K562 (cell line): Measurements from ENCODE around the gene FAM53C. TPM values are rescaled to one million over a fixed set of nuclear protein-coding genes. Genes with fewer than 3 reads are reported as not detected.

Source experiments
- ATAC-seq: fragments of 200-7000 bp; cut with Tn5 transposase; 3 replicates; pipeline ENCODE4 v1.9.1; 2020; ENCODE audit warnings: moderate library complexity
- BruUV-seq: library from RNA; stranded (reverse); fragments of 400-500 nt; replicated peaks from 2 replicates; lab custom pipeline; 2021; lab: Mats Ljungman, UMichigan
- CTCF ChIA-PET: fragments of 300-600 bp; formaldehyde crosslinking; extraction: SDS; loops from one replicate; lab custom pipeline; 2021; ENCODE audit warnings: low intra/inter-chr PET ratio; lab: Yijun Ruan, JAX
- POLR2A ChIA-PET: fragments of 300-600, 350-650 bp; sonication (Branson Sonifier 250); formaldehyde crosslinking; extraction: SDS; loops from one replicate; lab custom pipeline; 2021; ENCODE audit warnings: antibody characterized with exemption, inconsistent platforms; lab: Yijun Ruan, JAX
- DNase-seq, 4 experiments: peaks; one replicate each; pipeline versions ENCODE4 v3.0.0 to v3.0.0-alpha.2; 2011 to 2018; ENCODE audit warnings: low spot score in 3 of 4, mixed read lengths in 3 of 4; ENCODE audit errors: extremely low read depth in 1 of 4
- FAIRE-seq: peaks from 2 replicates; lab custom pipeline; 2011; peaks lifted over from hg19 to GRCh38; lab: Jason Lieb, UNC
- H2AFZ ChIP-seq: 2 replicates; pipeline ENCODE4 v1.6.0; 2011; ENCODE audit warnings: low read depth, low read length, control low read depth, inconsistent platforms
- H3K27ac ChIP-seq: fragments of 200-600 bp; 3 replicates; pipeline ENCODE4 v1.8.0; 2011; ENCODE audit warnings: low read depth, mild to moderate bottlenecking, control low read depth, inconsistent platforms, low read length, moderate library complexity, mixed read lengths; ENCODE audit errors: extremely low read depth
- H3K27me3 ChIP-seq, 2 experiments: fragments of 300-600 bp in 1 of 2; 2 replicates in 1 of 2; 3 replicates in 1 of 2; pipeline versions ENCODE4 v1.6.0 to v1.8.0; 2011; ENCODE audit warnings: inconsistent platforms in 2 of 2, low read length in 2 of 2, mild to moderate bottlenecking in 1 of 2, mixed read lengths in 1 of 2, moderate library complexity in 1 of 2; ENCODE audit not compliant: control insufficient read depth in 2 of 2, insufficient read depth in 2 of 2
- H3K36me3 ChIP-seq: fragments of 300-600 bp; 3 replicates; pipeline ENCODE4 v1.8.0; 2011; ENCODE audit warnings: mild to moderate bottlenecking, low read length, inconsistent platforms; ENCODE audit not compliant: control insufficient read depth, insufficient read depth
- H3K4me1 ChIP-seq, 2 experiments: fragments of 200-600 bp in 1 of 2; replicated peaks in 1 of 2; 2 replicates in 1 of 2; 3 replicates in 1 of 2; pipeline versions ENCODE4 v1.5.1 to v1.8.0; 2011; ENCODE audit warnings: inconsistent platforms in 2 of 2, low read length in 2 of 2, mild to moderate bottlenecking in 1 of 2, mixed read lengths in 1 of 2, moderate library complexity in 1 of 2; ENCODE audit not compliant: control insufficient read depth in 2 of 2, insufficient read depth in 2 of 2
- H3K4me2 ChIP-seq: 2 replicates; pipeline ENCODE4 v1.6.1; 2011; ENCODE audit warnings: low read length, control low read depth, inconsistent platforms, mixed read lengths; ENCODE audit not compliant: insufficient read depth
- H3K4me3 ChIP-seq: fragments of 200-600 bp; sonication (generic), shearing (Covaris generic); 2 replicates; pipeline ENCODE4 v1.5.1; 2016; ENCODE audit warnings: control low read depth, inconsistent platforms
- H3K79me2 ChIP-seq: fragments of 200-600 bp; 3 replicates; pipeline ENCODE4 v1.8.0; 2011; ENCODE audit warnings: low read length, inconsistent platforms; ENCODE audit not compliant: control insufficient read depth, insufficient read depth
- H3K9ac ChIP-seq, 2 experiments: 2 replicates each; pipeline versions ENCODE4 v1.6.0 to v1.6.1; 2011; ENCODE audit warnings: low read depth in 2 of 2, low read length in 2 of 2, control low read depth in 1 of 2, inconsistent platforms in 1 of 2, mild to moderate bottlenecking in 1 of 2, mixed read lengths in 1 of 2; ENCODE audit not compliant: insufficient read depth in 1 of 2
- H3K9me1 ChIP-seq: one replicate; pipeline ENCODE4 v1.6.0; 2011; ENCODE audit warnings: inconsistent platforms, mild to moderate bottlenecking, low read length, moderate library complexity; ENCODE audit not compliant: control insufficient read depth, insufficient read depth
- H3K9me3 ChIP-seq: replicated peaks from 2 replicates; pipeline ENCODE4 v1.5.1; 2011; ENCODE audit warnings: low read depth, low read length, inconsistent platforms; ENCODE audit not compliant: control insufficient read depth, insufficient read depth
- H4K20me1 ChIP-seq: replicated peaks from 2 replicates; pipeline ENCODE4 v1.6.1; 2011; ENCODE audit warnings: low read length, inconsistent platforms, mixed read lengths; ENCODE audit not compliant: control insufficient read depth, insufficient read depth
- BHLHE40 ChIP-seq: IDR thresholded peaks from 2 replicates; pipeline ENCODE4 v1.6.1; 2011; ENCODE audit warnings: low read length, improper control_type of control experiment
- ESRRB ChIP-seq: fragments of 250-450 bp; sonication (Bioruptor Pico); IDR thresholded peaks from 2 replicates; pipeline ENCODE4 v1.5.0; 2020; ENCODE audit warnings: mild to moderate bottlenecking, moderate library complexity, borderline replicate concordance
- ETS1 ChIP-seq: conservative IDR thresholded peaks from 2 replicates; pipeline ENCODE4 v1.6.1; 2011; ENCODE audit warnings: low read depth, mild to moderate bottlenecking, low read length; ENCODE audit not compliant: control insufficient read depth
- ILF3 ChIP-seq: fragments of 450-650 bp; IDR thresholded peaks from 2 replicates; pipeline ENCODE4 v1.6.1; 2018; ENCODE audit warnings: antibody characterized with exemption, mild to moderate bottlenecking, moderate library complexity, borderline replicate concordance
- SAFB2 ChIP-seq: fragments of 200-400 bp; formaldehyde crosslinking; IDR thresholded peaks from 2 replicates; pipeline ENCODE4 v1.6.1; 2018; ENCODE audit warnings: borderline replicate concordance, low read length, low read depth, moderate library complexity; ENCODE audit not compliant: severe bottlenecking
- ZNF583 ChIP-seq: fragments of 250-450 bp; sonication (Bioruptor Pico); IDR thresholded peaks from 2 replicates; pipeline ENCODE4 v1.4.0; 2020
- WGBS: fragments of 100-300 bp; shearing (Covaris generic); methylation state at CpG from one replicate; pipeline ENCODE4 v1.1.6; 2016; ENCODE audit warnings: low coverage, mixed read lengths; ENCODE audit not compliant: insufficient coverage; ENCODE audit errors: missing lambda C conversion rate; 5-methylcytosine and 5-hydroxymethylcytosine counted together
- in situ Hi-C: fragments of 300-500 bp; cut with MboI; formaldehyde crosslinking; loops from 4 replicates; pipeline ENCODE4 v1.15.0; 2018; ENCODE audit warnings: inconsistent platforms, mixed read lengths
- intact Hi-C: fragments of 100-400 bp; cut with micrococcal nuclease; formaldehyde crosslinking; loops from 2 replicates; pipeline ENCODE4 v1.14.2; 2022
- polyA plus RNA-seq, 8 experiments: library from polyadenylated mRNA; depleted of rRNA in 4 of 8; stranded (reverse) in 5 of 8; unstranded in 3 of 8; fragments of >200 nt; fragmentation: Nextera tagmentation in 2 of 8; fragmentation: Illumina TruSeq in 1 of 8; extraction: Ambion mirVana in 2 of 8; extraction: Trizol in 1 of 8; gene quantifications; 2 replicates each; pipeline versions ENCODE4 v1.2.1 to v1.2.3, GENCODE V29; 2011 to 2014; ENCODE audit warnings: inconsistent platforms in 1 of 8, missing spikeins in 1 of 8
- total RNA-seq, 7 experiments: library from RNA; depleted of rRNA in 6 of 7; stranded (reverse); fragments of >200 nt in 6 of 7; fragmentation: Illumina TruSeq in 2 of 7; extraction: Trizol in 2 of 7; gene quantifications; 2 replicates each; pipeline versions ENCODE4 v1.2.1 to v1.2.3, GENCODE V29; 2011 to 2021; ENCODE audit warnings: low replicate concordance in 1 of 7

FAM53C gene
- total and polyA plus RNA-seq, 9 of the 15 experiments (the other 6 are each of a cell fraction or from before 2014, with no cell fraction given), result 9.7 to 38.5 (median 25.2) TPM

- intact Hi-C loops (no loop called here), in situ Hi-C loops (no loop called here)
- Histone ChIP-seq H3K4me2 (no peak overlapping the region), H3K9me1 (no peaks in the 10 kb centered on the region), H3K4me1 (peaks cover 0 to 16% of the 10 kb centered on the region in 2 experiments; a peak in 4 of 5 replicates), H3K27me3 (no peaks in the 10 kb centered on the region), H3K9me3 (no peaks in the 10 kb centered on the region), H3K27ac (no peak overlapping the region), H4K20me1 (peaks cover 7% of the 10 kb centered on the region), H2AFZ (no peak overlapping the region), H3K79me2 (peaks cover 50% of the 10 kb centered on the region), H3K36me3 (peaks cover 49% of the 10 kb centered on the region; the same call in 2 of the 3 replicates), H3K4me3 (no peak overlapping the region), H3K9ac (no peak overlapping the region)
- DNase-seq (no peak), FAIRE-seq (no peak), ATAC-seq (no peak)
- BruUV-seq, result no TSS peak
- CTCF ChIA-PET, result no interaction called here
- POLR2A ChIA-PET, result interaction anchor here (0.7 to 1.2 kb wide), 2 partner anchors 14 to 24 kb away, joined by 3 read pairs; no protein-coding TSS in a partner anchor
- WGBS, result 65% methylated on average over 5 of the region's 5 CpGs
- TF ChIP-seq SAFB2 (no peak), ESRRB (no peak), ILF3 (no peak), ETS1 (no peak), BHLHE40 (no peak), ZNF583 (CRISPR knock-in tag) (no peak)
- TF ChIP-seq, all 486 proteins: peak for 0
These were observed 34.6 kb downstream of the FAM53C start for GRCh38 chr5:138372653-138373052.
